HepG2 (cell line): ENCODE results near the gene TMF1.

Experiments used
- POLR2AphosphoS5 ChIP-seq: IDR thresholded peaks from 2 replicates; pipeline ENCODE4 v1.6.1; 2012; ENCODE audit warnings: low read depth, low read length
- RELA ChIP-seq: sonication (generic); formaldehyde crosslinking; IDR thresholded peaks from 2 replicates; pipeline ENCODE4 v1.4.0; 2020; ENCODE audit warnings: missing genetic modification reagents
- TCF7 ChIP-seq: sonication (generic); IDR thresholded peaks from 2 replicates; pipeline ENCODE4 v1.6.1; 2016; ENCODE audit warnings: antibody characterized with exemption, low read depth
- ZNF274 ChIP-seq: sonication (generic); formaldehyde crosslinking; IDR thresholded peaks from 2 replicates; pipeline ENCODE4 v1.5.1; 2020; ENCODE audit warnings: mild to moderate bottlenecking, missing genetic modification reagents
- TF ChIP-seq, protein P1 (sequence below), 2 experiments: IDR thresholded peaks; 2 replicates each; pipeline ENCODE4 v1.6.1; 2011 to 2012; ENCODE audit warnings: low read length in 2 of 2, borderline replicate concordance in 1 of 2, low read depth in 1 of 2, mild to moderate bottlenecking in 1 of 2, moderate library complexity in 1 of 2

DNA sequence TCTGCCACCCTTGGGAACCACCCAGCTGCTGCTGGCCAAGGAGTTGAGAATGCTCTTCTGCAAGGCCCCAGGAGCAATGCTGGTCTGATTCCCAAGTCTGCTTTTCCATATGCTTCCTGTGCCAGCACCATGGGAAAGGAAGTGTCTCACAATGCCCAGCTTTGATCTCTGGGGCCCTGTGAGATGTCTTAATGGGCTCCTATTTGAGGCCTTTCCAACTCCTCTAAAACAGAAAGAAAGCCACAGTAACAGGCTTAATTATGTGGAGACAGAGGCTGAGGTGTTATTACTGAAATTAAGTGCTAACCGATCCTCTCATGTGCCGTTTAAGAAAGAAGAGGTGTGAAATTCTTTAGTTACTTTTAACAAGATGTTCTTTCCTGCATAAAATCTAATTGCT, 43.2 kb downstream of the TMF1 start:
- TF ChIP-seq RELA (CRISPR knock-in tag) (no peak), POLR2AphosphoS5 (no peak), TCF7 (no peak), ZNF274 (no peak)
- TF ChIP-seq, protein P1, sequence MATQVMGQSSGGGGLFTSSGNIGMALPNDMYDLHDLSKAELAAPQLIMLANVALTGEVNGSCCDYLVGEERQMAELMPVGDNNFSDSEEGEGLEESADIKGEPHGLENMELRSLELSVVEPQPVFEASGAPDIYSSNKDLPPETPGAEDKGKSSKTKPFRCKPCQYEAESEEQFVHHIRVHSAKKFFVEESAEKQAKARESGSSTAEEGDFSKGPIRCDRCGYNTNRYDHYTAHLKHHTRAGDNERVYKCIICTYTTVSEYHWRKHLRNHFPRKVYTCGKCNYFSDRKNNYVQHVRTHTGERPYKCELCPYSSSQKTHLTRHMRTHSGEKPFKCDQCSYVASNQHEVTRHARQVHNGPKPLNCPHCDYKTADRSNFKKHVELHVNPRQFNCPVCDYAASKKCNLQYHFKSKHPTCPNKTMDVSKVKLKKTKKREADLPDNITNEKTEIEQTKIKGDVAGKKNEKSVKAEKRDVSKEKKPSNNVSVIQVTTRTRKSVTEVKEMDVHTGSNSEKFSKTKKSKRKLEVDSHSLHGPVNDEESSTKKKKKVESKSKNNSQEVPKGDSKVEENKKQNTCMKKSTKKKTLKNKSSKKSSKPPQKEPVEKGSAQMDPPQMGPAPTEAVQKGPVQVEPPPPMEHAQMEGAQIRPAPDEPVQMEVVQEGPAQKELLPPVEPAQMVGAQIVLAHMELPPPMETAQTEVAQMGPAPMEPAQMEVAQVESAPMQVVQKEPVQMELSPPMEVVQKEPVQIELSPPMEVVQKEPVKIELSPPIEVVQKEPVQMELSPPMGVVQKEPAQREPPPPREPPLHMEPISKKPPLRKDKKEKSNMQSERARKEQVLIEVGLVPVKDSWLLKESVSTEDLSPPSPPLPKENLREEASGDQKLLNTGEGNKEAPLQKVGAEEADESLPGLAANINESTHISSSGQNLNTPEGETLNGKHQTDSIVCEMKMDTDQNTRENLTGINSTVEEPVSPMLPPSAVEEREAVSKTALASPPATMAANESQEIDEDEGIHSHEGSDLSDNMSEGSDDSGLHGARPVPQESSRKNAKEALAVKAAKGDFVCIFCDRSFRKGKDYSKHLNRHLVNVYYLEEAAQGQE (IDR thresholded peaks at IDR 0.05; ENCODE audit: borderline replicate concordance in 1 of 2, low read depth in 1 of 2, low read length in 2 of 2): no peak
